G401 (cell line): ENCODE data around the gene COL21A1. TPM values are rescaled to one million over a fixed set of nuclear protein-coding genes. Genes with fewer than 3 reads are reported as not detected.

Source experiments
- DNase-seq: peaks from one replicate; pipeline ENCODE4 v3.0.0-alpha.2; 2015; ENCODE audit warnings: low spot score
- in situ Hi-C: cut with HindIII; loops from 2 replicates; pipeline ENCODE4 v1.10.0; 2016; ENCODE audit warnings: low sequenced_read_pairs, mixed read lengths
- total RNA-seq: library from RNA; depleted of rRNA; stranded (reverse); fragments of >200 nt; shearing (Covaris generic); gene quantifications from 2 replicates; pipeline ENCODE4 v1.2.3, GENCODE V29; 2014

Gene COL21A1
- total RNA-seq, 1 experiment from 2014 or later: not detected

DNA sequence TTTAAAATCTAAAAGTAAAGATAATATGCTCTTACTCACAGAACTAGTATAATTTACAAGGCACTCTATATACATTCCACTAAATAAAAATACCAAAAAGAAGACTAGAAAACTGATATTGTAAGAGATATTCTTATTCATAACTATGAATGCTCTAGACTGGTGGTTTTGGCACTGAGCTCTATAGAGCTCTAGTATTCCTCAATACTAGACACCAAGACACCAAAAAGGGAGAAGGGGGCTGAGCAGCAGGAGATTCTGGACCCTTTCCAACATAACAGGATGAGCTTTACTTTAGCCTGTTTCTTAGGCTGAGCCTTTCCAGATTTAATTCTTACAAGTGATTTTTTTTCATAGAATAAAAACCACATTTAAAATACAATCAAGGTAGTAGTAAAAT is 173.6 kb downstream of the COL21A1 start:
- in situ Hi-C loops: no loop called here

DNA sequence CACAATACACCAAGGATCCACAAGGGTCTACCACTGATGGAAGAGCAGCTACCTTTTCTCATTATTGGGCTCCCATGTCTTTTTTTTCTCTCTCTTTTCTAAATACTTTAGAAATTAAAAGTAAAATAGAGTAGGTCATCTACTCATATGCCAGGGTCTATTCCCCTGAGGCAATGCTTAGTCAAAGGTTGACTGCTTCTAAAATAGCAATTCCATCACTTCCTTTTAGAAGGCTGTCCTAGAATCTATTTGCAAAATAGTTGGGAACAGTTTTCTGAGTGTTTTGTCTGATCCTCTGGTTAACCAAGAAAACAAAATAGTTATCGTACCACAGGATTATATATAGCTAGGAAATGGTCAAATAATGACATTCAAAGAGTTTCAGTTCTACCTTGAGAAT is 174.1 kb downstream of the COL21A1 start:
- no peak for DNase-seq
- in situ Hi-C loops: no loop called here

More for the DNA sequence above, 173.6 kb downstream of the COL21A1 start:
- no peak for DNase-seq

DNA sequence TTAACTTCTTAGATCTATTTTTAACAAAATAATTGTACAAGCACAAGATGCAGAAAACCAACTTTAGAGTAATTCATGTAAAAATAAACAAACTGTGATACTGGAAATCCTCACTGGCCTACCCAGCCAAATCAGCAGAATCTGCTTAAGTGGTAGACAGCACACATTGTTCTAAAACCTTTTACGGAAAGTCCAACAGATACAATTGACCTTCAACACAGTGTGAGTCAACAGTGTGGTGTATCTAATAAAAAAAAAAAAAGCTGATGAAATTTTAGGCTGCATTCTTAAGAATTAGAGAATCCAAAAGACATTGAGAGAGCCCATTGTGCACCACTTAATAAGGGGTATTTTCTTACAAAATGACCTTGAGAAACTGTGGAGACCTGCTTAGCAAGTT is 174.5 kb downstream of the COL21A1 start:
- in situ Hi-C loops: no loop called here
- no peak for DNase-seq

DNA sequence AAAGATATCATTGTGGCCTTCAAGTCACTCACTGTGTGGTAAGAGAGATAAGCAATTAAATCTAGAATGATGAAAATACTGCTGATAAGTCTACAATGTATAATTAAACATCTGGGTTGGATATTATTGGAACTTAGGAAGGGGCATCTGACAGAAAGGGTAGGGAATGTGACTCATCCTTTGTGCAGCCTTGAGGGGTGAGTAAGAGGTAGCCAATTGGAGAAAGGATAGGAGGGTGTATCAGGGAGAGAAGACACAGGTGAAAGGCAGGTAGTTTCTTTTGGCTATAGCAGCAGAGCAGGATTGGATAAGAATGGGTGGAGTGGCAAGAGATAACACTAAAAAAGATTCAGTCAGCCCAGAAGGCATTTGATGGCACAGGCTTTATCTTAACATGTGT is 182.0 kb downstream of the COL21A1 start:
- in situ Hi-C loops: no loop called here
- DNase-seq: no peak

DNA sequence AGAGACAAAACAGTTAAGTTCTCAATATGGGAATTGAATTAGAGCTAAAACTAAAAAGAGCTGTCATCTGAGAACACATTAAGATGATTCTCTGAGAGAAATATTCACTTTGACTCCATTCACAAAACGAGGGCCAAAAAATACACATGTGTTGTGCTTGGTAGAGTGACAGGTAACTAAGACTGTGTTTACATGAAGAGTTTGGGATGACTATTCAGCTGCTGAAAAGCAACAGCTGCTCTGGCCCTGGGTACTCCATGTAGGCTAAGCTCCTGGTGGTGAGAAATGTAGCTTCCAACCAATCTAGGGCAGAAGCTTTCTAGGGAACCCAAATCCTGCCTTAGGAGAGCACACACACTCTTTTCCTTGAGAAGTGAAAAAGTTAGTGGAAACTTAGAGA is 184.5 kb downstream of the COL21A1 start:
- DNase-seq: no peak
- in situ Hi-C loops: no loop called here

DNA sequence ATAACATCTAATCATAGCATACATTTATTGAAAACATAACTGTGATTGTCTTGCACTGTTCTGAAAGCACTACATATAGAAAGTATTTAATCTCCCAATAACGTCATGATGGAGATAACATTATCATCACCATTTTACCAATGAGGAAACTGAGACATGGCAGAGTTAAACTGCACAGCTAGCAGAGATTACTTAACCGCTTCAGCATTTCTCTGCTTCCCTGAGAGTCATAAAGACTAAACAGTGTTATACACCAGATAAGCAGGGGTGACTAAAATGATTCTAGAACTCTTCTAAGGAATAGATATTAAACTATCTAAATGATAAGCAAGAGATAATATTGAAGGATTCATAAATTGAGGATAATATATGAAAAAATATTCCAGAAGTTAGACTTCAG is 188.7 kb downstream of the COL21A1 start:
- in situ Hi-C loops: no loop called here
- no peak for DNase-seq

DNA sequence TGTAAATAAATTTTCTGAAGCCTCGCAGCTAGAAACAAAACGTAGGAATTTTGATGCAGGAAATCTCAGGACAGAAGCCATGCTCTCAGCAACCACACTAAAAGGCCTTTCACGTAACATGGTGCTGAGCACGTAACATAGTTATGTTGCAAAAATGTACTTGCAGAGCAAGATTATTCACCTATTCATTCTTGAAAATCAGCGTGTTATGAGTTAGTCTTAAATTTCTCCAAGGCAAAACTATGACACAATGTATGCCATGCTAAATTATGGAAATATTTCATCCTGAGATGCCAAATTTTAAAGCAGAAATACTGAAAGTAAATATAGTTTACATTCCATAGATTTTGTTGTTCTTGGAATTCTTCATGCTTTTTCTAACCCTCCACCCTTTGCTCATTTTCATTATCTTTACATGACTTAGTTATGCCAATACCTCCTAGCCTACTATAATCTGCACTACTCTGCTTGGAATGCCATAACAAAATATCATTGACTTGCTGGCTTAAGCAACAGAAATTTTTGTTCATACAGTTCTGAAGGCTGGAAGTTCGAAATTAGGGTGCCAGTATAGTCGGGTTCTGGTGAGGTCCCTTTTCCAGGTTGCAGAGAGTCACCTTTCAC is 192.2 kb downstream of the COL21A1 start:
- in situ Hi-C loops: no loop called here
- no peak for DNase-seq

DNA sequence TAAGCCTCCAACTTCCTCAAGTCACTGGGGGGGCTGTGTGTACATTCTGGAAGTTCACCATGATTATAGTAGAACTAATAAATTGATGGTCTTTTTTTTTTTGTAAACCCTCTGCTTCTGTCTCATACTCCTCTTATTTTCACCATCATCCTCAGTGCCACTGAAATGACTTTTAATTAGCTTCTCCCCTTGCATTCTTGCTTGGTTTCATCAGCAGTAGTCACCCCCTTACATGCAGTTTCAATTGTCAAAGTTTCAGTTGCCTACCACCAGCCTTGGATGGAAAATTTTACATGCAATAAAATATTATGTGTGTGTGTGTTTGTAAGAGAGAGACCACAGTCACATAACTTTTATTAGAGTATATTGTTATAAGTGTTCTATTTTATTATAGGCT is 196.2 kb downstream of the COL21A1 start:
- in situ Hi-C loops: no loop called here
- DNase-seq: no peak

DNA sequence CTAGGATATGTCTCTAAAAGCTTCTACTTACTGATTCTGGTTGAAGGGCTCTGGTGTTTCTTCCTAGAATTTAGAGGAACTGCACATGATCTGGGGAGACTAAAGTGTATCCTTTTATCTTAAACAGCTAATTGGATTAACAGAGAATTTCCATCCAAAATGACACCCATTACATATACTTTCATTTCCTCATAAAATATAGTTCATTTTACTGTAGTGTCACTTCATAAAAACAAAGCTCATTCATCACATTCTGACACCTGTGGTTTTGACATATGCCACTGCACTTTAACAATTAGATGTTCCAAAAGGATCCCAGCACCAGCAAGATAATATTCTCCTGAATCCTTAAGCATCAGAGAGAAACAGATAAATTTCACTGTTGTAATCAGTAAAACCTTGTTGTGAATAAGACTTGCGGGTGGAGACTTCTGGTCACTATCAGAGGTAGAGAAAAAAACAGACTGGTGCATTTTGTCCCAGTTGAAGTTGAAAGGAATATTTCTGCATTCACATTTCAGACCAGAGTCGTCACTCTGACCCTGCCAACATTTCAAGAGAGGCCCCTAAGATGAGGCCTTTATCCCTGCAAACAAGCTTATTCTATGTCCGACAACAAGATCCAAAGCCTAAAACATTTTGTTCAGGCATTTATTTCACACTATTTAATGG is 196.7 kb downstream of the COL21A1 start:
- in situ Hi-C loops: no loop called here
- DNase-seq: peak; percentile 12

DNA sequence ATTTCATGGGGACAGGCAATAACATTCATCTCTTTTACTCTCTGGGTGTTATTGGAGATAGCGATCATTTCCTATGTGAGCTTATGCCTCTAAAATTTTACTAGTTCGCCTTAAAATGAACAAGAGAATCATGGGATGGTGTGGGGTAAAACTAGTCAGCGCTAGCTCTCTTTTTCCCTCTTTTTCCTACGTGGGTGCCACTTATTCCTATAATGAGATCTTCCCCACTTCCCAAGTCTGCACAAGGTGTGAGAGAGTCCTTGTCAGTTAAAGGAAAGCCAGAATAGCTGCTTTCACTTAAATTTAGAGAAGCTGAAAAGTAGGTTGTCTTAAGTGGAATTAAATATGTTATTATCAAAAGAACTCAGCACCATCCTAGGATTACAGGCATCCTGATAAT is 198.8 kb downstream of the COL21A1 start:
- no peak for DNase-seq
- in situ Hi-C loops: no loop called here

DNA sequence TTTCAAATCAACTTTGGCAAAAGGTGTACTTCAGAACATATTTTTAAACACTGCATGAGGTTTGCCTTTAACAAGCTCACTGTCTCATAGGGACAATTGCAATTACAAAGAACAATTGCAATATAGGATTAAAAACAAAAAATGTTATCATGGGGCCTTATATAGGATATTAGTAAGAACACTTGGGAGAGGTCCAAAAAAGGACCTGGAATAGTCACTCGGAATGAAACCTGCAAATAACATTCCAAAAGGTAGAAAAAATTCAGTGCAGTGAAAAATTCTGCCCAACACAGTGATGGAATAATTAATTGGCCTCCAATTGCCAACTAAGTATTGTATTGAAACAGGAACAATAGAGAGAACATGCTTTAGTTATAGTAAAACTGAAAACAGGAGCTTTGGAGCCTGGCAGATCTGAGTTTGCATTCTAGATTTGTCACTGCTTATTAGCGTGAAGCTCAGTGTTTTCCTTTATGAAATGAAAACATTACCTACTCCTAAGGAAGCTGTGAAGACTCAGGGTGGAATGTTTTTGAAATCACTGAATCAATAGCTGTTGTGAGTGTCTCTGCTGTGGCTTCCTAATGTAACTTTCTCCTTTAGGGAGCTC is 199.3 kb downstream of the COL21A1 start:
- DNase-seq: no peak
- in situ Hi-C loops: no loop called here

DNA sequence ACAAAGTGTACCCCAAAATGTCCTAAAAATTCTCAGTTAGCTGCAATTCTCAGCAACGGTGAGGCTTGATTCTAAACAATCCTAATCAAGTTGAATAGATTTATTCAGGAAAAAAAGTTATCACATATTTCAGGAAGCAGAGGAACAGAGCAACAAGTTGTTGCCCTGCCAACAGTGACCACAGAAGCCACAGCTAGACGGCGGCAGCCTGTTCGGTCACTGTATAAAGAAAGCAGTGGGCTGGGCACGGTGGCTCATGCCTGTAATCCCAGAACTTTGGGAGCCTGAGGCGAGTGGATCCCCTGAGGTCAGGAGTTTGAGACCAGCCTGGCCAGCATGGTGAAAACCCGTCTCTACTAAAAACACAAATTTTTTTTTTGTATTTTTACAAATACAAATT is 200.8 kb downstream of the COL21A1 start:
- in situ Hi-C loops: no loop called here
- DNase-seq: no peak

DNA sequence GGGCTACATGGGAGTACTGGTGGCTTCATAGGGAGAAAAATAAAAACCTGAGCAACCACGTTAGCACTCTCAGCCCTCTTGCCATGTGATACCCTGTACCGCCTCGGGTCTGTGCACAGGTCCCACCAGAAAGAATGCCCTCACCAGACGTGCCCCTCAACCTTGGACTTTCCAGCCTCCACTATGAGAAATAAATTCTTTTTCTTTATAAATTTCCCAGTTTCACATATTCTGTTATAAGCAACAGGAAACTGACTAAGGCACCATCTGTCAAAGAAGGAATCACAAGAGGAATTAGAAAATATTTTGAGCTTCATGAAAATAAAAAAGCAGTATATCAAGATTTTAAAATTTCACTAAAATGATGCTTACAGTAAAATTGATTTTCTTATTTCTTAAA is 203.6 kb downstream of the COL21A1 start:
- DNase-seq: no peak
- in situ Hi-C loops: no loop called here

DNA sequence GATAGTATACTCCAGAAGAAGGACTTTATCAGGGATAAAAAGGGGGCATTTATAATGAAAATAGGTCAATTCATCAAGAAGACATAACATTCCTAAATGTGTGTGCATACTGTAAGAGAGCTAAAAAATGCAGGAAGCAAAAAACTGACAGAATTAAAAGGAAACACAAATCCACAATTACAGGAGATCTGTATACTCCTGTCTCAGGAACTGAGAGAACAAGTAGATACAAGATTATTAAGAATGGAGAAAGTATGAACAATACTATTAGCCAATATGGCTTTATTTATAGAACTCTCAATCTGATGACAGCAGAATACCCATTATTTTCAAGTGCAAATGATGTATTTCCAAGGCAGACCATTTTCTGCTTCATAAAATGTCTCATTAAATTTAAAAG is 204.3 kb downstream of the COL21A1 start:
- DNase-seq: no peak
- in situ Hi-C loops: no loop called here

DNA sequence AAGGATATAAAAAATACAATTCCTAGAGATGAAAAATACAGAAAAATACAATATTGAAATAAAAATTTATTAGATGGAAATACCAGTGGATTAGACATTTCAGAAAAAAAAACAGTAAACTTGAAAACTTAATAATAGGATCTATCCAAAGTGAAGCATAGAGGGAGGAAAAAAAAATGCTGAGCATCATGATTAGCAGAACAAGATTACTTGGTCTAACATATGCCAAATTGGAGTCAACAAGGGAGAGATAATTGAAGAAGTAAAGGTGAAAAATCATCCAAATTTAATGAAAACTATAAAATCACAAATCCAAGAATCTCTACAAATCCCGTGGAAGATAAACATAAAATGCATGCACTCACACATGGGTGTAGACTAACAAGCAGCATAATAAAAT is 205.8 kb downstream of the COL21A1 start:
- in situ Hi-C loops: no loop called here
- no peak for DNase-seq

DNA sequence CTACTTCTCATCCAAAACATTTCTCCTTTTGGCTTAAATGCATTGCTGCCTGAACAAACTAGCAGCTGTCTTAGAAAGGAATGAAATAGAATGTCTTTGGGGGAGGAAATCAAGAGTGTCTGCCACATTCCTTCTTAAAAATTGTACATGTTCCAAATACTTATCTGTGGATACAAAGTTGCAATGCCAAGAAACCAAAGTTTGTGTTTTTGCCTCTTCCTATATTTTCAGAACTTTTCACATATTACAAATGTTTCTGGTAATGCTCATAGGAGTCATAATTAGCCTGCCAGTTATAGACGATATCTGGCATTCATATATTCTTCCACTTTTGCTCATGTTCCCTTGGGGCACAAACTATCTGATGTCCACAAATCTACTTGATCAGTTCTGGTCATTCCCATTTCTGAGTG is 206.5 kb downstream of the COL21A1 start:
- in situ Hi-C loops: no loop called here
- no peak for DNase-seq

DNA sequence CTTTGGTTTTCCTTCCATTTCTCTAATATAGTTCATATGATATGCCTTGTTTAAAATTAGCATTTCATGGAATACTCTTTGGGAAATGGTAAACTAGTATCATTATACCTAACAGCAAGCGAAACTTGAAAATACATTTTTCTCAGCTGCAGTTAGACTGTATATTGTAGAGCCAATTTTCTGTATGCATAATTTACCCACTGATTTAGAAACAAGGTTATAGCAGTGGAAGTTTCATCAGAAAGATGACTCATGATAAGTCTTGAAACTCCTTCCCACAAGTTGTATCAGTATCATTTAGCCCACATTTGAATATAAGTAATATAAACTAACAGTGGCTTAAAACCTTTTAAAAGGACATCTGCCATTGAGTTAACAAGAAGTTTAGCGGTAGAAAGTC is 207.2 kb downstream of the COL21A1 start:
- in situ Hi-C loops: no loop called here
- no peak for DNase-seq

DNA sequence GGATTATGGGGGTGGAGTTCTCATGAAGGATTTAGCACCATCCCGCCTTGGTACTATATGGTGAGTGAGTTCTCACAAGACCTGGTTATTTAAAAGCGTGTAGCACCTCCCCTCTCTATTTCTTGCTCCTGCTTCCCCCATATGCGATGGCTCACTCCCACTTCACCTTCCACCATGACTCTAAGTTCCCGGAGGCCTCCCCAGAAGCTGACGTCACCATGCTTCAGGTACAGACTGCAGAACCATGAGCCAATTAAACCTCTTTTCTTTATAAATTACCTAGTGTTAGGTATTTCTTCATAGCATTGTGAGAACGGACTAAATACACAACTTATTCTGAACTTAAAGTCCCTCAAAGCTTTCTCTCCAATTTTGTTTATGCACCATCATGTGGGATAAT is 208.6 kb downstream of the COL21A1 start:
- DNase-seq: no peak
- in situ Hi-C loops: no loop called here

DNA sequence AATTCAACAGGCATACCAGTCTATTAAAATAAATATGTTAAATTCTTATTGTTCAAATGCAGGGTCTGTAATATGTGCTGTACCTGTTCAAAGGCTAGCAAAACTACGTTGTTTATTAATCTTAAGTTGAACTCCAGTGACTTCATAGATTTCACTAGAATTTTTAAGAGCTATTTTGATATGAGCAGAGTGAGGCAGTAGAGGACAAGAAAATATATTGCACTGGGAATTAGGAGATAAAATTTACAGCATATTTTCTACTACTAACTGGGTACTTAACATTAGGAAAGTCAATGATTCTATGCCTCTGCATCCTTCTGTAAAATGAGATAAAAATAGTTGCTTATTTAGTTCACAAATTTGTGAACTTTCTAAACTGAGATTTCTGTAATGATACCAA is 209.8 kb downstream of the COL21A1 start:
- in situ Hi-C loops: no loop called here
- no peak for DNase-seq

DNA sequence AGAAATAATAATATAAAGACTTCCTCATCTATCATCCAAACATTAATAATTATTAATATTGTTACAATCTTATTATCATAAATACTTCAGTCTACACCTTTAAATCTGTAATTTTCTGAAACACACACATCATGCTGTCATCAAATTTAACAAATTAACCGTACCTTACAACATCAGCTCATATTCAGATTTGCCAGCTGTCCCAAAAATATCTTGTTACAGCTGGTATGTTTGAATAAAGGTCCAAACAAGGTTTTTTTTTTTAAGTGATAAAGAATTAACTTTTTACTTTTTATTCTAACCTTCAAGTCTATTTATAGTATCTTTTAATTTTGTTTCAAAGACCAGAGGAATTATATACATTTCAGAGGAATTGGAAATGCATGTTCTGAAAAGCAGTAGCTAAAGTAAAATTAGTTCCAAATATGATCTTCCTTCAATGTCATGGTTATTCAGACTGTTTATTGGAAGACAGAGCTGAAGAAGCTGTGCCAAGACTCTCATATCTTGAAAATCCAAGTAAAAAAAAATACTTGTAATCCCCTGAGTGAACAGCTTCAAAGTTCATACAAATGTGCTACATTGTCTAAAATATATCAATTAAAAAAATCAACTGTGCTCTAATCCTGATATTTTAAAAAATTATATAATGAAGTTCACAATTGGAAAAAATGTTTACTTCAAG is 210.3 kb downstream of the COL21A1 start:
- in situ Hi-C loops: no loop called here
- DNase-seq: no peak
